Measurements from ENCODE around the gene ZNHIT3.

GRCh38 chr17:36544307-36545076 lies 58.0 kb downstream of the ZNHIT3 start, which contains the start of gene GGNBP2:
- peak in 1 of 5 experiments; percentile 4 for TF ChIP-seq CTCF (IDR thresholded peaks at IDR 0.05)
- TF ChIP-seq POLR2A (IDR thresholded peaks at IDR 0.05), result peak; percentile 71 to 88

All from tibial nerve (tissue), 3 donors.